RWPE1 (cell line): Measurements from ENCODE around the gene INSIG1.

ENCODE experiments used
- CTCF ChIA-PET: fragments of 350-600 bp; sonication (Branson Sonifier 250); formaldehyde crosslinking; extraction: SDS; loops from one replicate; lab custom pipeline; 2021; lab: Yijun Ruan, JAX
- POLR2A ChIA-PET: fragments of 400-600 bp; formaldehyde crosslinking; extraction: SDS; loops from one replicate; lab custom pipeline; 2020; ENCODE audit warnings: antibody characterized with exemption; ENCODE audit not compliant: low non-redundant PET; lab: Yijun Ruan, JAX
- DNase-seq: peaks from one replicate; pipeline ENCODE4 v3.0.0; 2012; ENCODE audit warnings: low spot score
- H3K27ac ChIP-seq: fragments of 450-650 bp; 2 replicates; pipeline ENCODE4 v1.5.1; 2017
- TF ChIP-seq, protein P1 (sequence below): fragments of 450-650 bp; conservative IDR thresholded peaks from 2 replicates; pipeline ENCODE4 v1.5.1; 2017; ENCODE audit warnings: low read depth, mild to moderate bottlenecking

INSIG1 gene

DNA sequence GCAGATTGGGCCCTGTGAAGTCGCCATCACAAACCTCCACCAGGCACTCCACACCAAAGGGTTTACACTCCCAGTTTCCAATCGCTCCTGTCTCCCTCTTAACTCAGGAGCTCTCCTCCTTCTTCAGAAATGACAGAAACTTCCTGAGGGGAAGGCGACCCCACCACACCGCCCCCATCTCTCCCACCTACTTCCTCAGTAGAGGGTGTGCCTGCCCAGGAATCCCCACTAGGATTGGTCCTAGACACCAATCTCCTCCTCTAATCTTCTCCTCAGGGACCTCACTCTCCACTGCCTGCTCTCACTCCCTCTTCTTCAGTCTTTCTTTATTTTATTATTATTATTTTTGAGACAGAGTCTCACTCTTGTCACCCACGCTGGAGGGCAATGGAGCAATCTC is 5.9 kb upstream of the INSIG1 start:
- H3K27ac ChIP-seq = no peak overlapping the region
- TF ChIP-seq, protein P1, sequence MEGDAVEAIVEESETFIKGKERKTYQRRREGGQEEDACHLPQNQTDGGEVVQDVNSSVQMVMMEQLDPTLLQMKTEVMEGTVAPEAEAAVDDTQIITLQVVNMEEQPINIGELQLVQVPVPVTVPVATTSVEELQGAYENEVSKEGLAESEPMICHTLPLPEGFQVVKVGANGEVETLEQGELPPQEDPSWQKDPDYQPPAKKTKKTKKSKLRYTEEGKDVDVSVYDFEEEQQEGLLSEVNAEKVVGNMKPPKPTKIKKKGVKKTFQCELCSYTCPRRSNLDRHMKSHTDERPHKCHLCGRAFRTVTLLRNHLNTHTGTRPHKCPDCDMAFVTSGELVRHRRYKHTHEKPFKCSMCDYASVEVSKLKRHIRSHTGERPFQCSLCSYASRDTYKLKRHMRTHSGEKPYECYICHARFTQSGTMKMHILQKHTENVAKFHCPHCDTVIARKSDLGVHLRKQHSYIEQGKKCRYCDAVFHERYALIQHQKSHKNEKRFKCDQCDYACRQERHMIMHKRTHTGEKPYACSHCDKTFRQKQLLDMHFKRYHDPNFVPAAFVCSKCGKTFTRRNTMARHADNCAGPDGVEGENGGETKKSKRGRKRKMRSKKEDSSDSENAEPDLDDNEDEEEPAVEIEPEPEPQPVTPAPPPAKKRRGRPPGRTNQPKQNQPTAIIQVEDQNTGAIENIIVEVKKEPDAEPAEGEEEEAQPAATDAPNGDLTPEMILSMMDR = no peak
- ChIA-PET POLR2A (no interaction called here), CTCF (no interaction called here)
- DNase-seq = no peak

DNA sequence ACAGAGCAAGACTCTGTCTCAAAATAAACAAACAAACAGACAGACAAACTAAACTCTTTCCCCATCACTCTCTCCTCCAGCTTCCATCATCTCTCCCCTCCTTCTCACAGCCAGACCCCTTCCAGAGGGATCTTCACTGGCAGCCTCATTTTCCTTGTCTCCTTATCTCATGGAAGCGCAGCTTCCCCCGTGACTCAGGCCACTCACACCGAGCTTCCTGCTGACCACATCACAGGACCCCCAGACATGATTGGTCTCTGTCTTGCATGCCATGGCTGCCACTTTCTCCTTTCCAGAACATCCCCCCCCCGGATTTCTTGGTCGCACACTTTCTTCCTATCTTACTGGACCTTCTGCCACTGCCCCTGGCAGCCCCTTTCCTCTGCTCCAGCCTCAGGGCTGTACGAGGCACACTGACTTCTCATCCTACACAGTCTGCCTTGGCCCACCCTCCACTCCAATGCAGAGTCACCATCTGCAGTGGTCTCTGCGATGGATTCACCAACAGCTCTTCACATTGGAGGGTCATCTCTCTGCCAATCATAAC is 4.9 kb upstream of the INSIG1 start:
- H3K27ac ChIP-seq = no peak overlapping the region
- DNase-seq = no peak
- ChIA-PET CTCF (no interaction called here), POLR2A (no interaction called here)
- TF ChIP-seq, protein P1 = no peak

DNA sequence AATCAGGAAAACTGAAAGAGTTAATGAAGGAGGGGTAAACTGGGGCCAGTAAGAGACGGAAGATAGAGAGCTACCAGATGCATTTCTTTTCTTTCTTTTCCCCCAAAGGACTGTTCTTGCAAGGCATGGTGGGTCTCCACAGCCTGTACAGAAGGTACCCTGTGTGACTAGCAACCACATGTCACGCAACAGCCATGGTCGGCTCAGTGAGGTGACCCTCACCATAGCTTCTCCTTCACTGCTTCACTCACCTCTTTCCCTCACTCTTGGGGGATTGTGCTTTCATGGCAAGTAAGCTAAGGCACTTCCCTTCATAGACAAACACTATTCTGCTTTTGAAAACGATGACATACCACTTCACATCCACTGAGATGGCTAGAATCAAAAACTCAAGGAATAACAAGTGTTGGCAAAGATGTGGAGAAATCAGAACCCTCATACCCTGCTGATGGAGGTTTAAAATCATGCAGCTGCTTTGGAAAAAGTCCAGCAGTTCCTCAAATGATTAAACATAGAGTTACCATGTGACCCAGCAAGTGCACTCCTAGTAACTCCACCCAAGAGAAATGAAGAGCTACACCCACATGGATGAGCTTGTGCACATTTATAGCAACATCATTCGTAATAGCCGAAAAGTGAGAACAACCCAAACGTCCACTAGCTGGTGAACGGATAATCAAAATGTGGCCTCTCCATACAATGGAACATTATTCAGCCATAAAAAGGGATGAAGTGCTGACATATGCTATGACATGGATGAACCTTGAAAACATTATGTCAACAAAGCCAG is 3.8 kb upstream of the INSIG1 start:
- TF ChIP-seq, protein P1 = no peak
- ChIA-PET POLR2A (no interaction called here), CTCF (interaction anchor here (0.7 kb wide), 1 partner anchor 278 kb away, joined by 3 read pairs; no protein-coding TSS in a partner anchor)
- no peak overlapping the region for H3K27ac ChIP-seq
- no peak for DNase-seq

DNA sequence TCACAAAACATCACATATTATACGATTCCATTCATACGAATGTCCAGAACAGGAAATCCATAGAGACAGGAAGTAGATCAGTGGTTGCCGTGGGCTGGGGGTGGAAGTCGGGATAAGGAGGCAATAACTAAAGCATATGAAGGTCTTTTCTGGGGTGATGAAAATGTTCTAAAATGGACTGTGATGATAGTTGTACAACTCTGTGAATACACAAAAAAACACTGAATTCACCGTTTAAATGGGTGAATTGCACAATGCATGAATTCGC is 3.2 kb upstream of the INSIG1 start:
- no peak overlapping the region for H3K27ac ChIP-seq
- ChIA-PET POLR2A (no interaction called here), CTCF (interaction anchor here (0.7 kb wide), 1 partner anchor 278 kb away, joined by 3 read pairs; no protein-coding TSS in a partner anchor)
- no peak for DNase-seq
- TF ChIP-seq, protein P1 = no peak

DNA sequence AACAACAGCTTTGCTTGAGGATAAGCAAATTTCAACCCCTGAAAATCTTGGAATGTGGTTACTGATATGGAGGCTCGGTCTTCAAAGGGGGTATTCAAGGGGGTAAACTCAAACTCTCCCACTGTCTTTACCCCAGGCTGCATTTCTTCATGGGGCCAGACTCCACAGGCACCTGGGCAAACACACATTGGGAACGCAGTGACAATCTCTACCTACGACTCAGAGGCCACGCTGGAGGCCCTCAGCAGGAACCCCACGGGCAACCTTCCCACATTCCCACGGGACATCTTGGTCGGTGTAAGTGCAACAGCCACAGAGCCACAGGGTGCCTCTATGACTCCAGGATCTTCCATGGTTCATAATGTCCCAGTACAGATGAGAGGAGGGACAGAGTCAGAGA is 2.2 kb upstream of the INSIG1 start:
- POLR2A ChIA-PET = no interaction called here
- H3K27ac ChIP-seq = no peak overlapping the region

DNA sequence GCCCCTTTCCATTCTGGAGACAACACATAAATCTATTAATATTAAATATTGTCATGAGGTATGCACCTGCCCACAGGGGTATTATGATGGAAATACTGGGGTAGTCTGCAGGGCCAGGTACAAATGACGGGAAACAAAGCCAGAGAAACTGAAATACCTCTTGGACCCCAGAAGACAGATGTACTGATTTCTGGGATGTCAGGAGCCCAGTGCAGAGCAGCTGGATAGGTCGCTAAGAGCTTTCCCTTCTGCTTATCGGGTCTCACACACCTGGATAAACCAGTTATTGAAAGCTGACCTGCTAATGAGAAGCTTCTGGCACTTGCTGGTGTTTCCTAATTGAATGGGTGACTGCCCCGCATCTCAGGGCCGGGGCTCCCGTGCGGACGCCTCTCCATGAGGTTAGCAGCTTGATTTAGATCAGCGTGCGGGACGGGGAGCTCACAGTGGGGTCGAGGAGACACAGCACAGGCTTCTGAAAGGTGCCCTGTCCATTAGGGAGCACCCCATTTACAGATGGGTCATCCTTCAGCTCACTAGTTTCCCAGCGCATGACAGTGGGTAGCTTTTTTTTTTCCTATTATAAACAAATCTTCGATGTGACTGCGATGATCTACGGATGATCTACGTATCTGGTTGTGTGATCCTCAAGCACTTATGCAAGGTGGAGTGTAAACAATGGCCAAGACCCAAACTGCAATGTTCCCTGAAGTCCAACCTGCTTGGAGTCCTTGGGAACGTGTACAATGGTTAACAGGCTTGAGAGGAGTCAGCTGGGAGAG is 1.5 kb upstream of the INSIG1 start:
- TF ChIP-seq, protein P1 = no peak
- CTCF ChIA-PET = interaction anchor here (0.6 to 1.9 kb wide), 4 partner anchors 48 to 191 kb away, joined by 4 to 5 read pairs (median 4); no protein-coding TSS in a partner anchor

More for the DNA sequence above, 2.2 kb upstream of the INSIG1 start:
- CTCF ChIA-PET = interaction anchor here (0.6 to 1.9 kb wide), 2 partner anchors 49 to 80 kb away, joined by 5 read pairs; no protein-coding TSS in a partner anchor
- no peak for DNase-seq
- TF ChIP-seq, protein P1 = no peak

More for the DNA sequence above, 1.5 kb upstream of the INSIG1 start:
- no peak for DNase-seq
- POLR2A ChIA-PET = no interaction called here
- H3K27ac ChIP-seq = peak overlapping the region; percentile 98
